GM21360 (cell line): Measurements from ENCODE around the gene BLMH.

Experiments used
- ATAC-seq: cut with Tn5 transposase; IDR thresholded peaks from one replicate; pipeline ENCODE4 v1.9.1; 2021; ENCODE audit warnings: mild to moderate bottlenecking, moderate library complexity; ENCODE audit not compliant: unreplicated experiment

BLMH gene

GRCh38 chr17:30308406-30308805 is 16.7 kb upstream of the BLMH start:
- no peak for ATAC-seq

- no peak for ATAC-seq
Measured at GRCh38 chr17:30304778-30305177, 13.0 kb upstream of the BLMH start.

GRCh38 chr17:30302241-30302640 is 10.5 kb upstream of the BLMH start:
- no peak for ATAC-seq

- no peak for ATAC-seq
Measured at GRCh38 chr17:30300818-30301217, 9.1 kb upstream of the BLMH start.

GRCh38 chr17:30299000-30299399 is 7.3 kb upstream of the BLMH start:
- ATAC-seq, result no peak

GRCh38 chr17:30297715-30298114 is 6.0 kb upstream of the BLMH start:
- ATAC-seq, result no peak

GRCh38 chr17:30296499-30297080 is 4.8 kb upstream of the BLMH start:
- ATAC-seq, result no peak

- no peak for ATAC-seq
Measured at GRCh38 chr17:30292286-30292858, 628 bp upstream of the BLMH start.

GRCh38 chr17:30290696-30291542 is 825 bp downstream of the BLMH start:
- ATAC-seq, result peak; percentile 38

- no peak for ATAC-seq
Measured at GRCh38 chr17:30290077-30290476, 1.7 kb downstream of the BLMH start.

GRCh38 chr17:30279156-30279555 is 12.6 kb downstream of the BLMH start:
- ATAC-seq, result no peak

GRCh38 chr17:30278032-30278431 is 13.7 kb downstream of the BLMH start:
- ATAC-seq, result no peak

- no peak for ATAC-seq
Measured at GRCh38 chr17:30275911-30276310, 15.8 kb downstream of the BLMH start.

GRCh38 chr17:30274887-30275286 is 16.9 kb downstream of the BLMH start:
- ATAC-seq, result no peak

- ATAC-seq, result no peak
Measured at GRCh38 chr17:30273373-30273772, 18.4 kb downstream of the BLMH start.

- no peak for ATAC-seq
Measured at GRCh38 chr17:30271102-30271501, 20.6 kb downstream of the BLMH start.

- ATAC-seq, result no peak
Measured at GRCh38 chr17:30267625-30268024, 24.1 kb downstream of the BLMH start.

GRCh38 chr17:30263552-30264333 is 28.0 kb downstream of the BLMH start:
- ATAC-seq, result no peak

GRCh38 chr17:30256756-30257506 is 34.8 kb downstream of the BLMH start:
- ATAC-seq, result no peak

GRCh38 chr17:30254150-30254549 is 37.6 kb downstream of the BLMH start:
- no peak for ATAC-seq

GRCh38 chr17:30253312-30253711 is 38.4 kb downstream of the BLMH start:
- no peak for ATAC-seq
